Breast epithelium (tissue), 3 donors: ENCODE data around the gene ID3.

ENCODE experiments used
- POLR2A ChIP-seq: fragments of 450-650 bp; IDR thresholded peaks from one replicate; pipeline ENCODE4 v1.6.1; 2016; ENCODE audit warnings: antibody characterized with exemption, mild to moderate bottlenecking, moderate library complexity
- POLR2AphosphoS5 ChIP-seq, 3 donors: sonication (generic); formaldehyde crosslinking; IDR thresholded peaks; one replicate each; pipeline ENCODE4 v1.6.1; 2017; ENCODE audit warnings: antibody characterized with exemption in 3 of 3
- TF ChIP-seq, protein P1 (sequence below), 3 donors: fragments of 450-650 bp; IDR thresholded peaks; one replicate each; pipeline ENCODE4 v1.5.1; 2016 to 2017; ENCODE audit warnings: antibody characterized with exemption in 3 of 3, mild to moderate bottlenecking in 3 of 3, moderate library complexity in 3 of 3

DNA sequence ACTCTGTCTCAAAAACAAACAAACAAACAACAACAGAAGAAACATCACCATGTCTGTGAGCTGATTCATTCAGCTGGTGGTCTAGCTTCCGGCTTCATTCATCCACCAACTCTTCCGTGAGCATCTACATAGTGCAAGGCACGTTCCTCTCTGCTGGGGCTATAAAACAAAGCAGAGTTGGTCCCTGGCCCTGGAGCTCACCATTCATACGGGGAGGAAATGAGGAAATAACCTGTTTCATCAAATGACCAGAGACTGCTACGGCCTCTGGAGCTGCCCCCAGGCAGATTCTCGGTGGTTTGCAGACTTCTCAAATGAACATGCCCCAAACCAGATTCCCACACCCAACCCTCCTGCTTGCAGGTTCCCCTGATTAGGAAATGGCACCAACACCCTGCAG, 41.0 kb upstream of the ID3 start:
- TF ChIP-seq, protein P1, sequence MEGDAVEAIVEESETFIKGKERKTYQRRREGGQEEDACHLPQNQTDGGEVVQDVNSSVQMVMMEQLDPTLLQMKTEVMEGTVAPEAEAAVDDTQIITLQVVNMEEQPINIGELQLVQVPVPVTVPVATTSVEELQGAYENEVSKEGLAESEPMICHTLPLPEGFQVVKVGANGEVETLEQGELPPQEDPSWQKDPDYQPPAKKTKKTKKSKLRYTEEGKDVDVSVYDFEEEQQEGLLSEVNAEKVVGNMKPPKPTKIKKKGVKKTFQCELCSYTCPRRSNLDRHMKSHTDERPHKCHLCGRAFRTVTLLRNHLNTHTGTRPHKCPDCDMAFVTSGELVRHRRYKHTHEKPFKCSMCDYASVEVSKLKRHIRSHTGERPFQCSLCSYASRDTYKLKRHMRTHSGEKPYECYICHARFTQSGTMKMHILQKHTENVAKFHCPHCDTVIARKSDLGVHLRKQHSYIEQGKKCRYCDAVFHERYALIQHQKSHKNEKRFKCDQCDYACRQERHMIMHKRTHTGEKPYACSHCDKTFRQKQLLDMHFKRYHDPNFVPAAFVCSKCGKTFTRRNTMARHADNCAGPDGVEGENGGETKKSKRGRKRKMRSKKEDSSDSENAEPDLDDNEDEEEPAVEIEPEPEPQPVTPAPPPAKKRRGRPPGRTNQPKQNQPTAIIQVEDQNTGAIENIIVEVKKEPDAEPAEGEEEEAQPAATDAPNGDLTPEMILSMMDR (IDR thresholded peaks at IDR 0.05), result no peak
- TF ChIP-seq POLR2A (no peak), POLR2AphosphoS5 (IDR thresholded peaks at IDR 0.05) (no peak)
